HG02678 (cell line): ENCODE results near the gene ARL16.

Source experiments
- ATAC-seq: cut with Tn5 transposase; IDR thresholded peaks from one replicate; pipeline ENCODE4 v1.9.1; 2021; ENCODE audit warnings: mild to moderate bottlenecking, moderate library complexity; ENCODE audit not compliant: unreplicated experiment

Gene ARL16

DNA sequence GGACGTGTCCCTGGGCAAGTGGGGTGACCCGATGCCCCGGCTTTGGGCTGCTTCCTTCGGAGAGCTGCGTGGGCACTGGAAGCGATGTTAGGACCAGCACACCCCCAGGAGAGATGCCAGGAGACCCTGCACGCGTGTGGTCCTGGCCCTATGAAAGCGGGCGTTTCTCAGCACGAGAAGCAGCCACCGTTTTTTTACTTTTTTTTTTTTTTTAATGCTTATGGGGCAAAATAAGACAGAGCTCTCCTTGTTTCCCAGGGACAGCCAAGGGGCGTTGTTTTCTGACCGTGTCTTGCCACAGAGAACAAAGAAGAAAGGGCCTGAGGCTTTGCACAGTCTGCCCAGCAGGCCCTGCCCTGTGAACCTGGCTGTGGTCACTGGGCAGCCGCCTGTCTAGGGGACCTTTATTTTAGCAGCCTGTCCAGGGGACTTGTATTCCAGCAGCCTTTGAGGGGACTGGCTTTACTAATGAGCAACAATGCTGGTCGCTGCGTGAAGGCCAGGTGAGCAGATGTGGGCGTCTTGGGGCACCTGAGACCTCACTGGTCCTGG lies 29.5 kb upstream of the ARL16 start:
- no peak for ATAC-seq

DNA sequence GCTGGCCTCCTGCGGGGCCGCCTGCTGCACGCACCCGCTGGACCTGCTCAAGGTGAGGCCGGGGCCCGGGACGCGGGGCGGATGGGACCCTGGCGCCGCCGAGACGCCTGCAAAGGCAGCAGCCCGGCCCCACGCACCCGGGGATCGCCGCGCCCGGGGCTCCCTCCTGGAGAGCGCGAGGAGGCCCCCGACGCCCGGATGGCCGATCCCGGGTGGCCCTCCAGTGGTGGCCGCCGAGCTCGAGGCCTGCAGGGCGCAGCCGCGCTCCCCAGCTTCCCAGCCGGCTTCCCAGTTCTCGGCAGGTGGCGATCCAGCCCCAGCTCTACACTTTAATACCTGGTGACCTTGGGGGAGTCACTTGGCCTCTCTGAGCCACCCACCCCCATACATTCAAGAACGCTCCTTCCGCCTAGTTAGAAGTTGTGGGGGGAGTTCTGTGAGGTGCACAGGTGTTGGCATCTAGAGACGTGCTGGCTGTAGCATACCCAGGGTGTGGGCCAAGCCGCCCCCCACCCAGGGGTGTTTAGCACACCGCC lies 28.9 kb upstream of the ARL16 start:
- no peak for ATAC-seq

DNA sequence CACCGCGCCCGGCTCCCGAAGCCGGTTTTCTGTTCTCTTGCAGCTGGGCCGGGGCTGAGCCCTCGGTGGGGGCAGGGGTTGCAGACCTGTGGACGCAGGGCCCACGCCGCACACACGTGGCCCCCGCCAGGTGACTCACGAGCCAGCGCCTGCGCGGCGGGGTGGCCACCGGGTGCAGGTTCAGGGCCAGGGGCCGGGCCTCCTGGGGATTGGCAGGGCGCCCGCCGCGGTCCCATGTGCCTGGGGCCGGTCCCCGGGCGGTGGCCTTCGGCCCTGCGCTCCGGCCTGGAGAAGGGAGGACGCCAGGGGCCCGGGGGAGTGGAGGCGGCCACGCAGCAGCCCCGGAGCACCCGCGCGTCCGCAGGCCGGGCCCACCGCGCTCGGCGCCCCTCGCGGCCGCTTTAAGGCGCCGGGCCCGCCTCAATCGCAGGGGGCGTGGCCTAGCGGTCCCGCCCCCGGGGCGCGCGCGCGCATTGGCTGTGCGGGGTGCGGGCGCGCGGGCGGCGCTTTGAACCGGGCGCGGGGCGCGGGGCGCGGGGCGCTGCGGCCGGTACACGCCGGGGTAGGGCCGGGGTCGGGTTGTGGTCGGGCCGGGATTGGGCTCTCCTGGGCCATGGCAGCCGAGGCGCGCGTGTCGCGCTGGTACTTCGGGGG lies 28.3 kb upstream of the ARL16 start, which contains the start of gene SLC25A10:
Gene SLC25A10, plus strand, starts transcription at position 471 of the 654 bp plus-strand sequence. Its CDS starts 143 bp downstream, at position 614.
- ATAC-seq, result peak; percentile 69

DNA sequence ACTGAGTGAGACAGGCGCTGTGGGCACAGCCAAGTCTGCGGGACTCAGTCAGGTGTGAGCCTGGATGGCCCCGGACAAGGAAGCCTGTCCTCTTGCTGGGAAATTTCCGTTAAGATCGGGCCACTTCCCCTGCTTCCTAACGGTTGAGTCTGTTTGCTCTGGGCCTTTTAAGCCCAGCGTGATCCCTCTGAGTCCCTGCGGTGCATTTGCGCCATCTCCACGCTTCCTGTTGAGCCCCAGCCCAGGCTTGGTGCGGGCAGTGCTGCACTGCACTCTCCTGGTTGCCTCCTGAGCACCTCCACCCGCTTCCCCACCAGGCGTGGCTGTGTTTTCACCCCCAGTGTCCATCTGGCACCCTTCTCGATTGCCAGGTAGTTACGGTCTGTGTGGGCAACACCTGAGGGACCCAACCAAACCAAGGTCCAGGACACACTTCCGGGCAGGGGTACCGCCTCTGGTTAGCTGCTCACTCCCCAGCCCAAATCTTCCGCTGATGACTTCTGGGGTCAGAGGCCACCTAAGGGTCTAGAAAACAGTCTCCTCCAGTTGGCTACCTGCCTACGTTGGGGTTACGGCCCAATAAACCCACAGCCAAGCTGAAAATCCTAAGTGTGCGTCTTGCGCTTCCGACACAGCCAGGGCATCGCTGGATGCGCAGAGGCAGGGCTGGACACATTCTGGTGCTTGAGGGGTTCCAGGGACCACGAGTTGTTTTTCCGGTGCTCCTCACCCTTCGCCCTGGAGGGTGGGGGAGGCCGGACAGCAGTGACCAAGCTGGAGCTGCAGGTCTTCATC lies 27.1 kb upstream of the ARL16 start:
- no peak for ATAC-seq

DNA sequence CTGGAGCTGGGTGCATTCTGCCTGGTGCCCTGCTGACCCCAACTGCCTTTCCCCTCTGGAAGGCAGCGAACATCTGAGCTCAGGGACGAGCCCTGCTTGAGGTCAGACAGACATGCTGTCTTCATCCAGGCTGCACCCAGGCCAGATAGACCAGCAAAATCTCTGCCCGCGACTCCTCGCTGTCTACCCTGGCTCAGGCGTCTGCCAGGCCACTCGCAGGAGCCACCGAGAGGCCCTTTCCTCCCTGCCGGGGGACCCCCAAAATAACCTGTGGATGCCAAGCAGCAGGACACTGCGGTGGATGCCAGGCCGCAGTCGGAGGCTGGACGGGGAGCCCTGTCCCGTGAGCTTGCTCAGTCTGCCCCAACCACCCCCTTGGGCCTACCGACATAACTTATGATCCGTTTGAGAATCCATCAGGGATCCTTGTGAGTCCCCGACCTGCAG lies 25.2 kb upstream of the ARL16 start:
- ATAC-seq, result no peak

DNA sequence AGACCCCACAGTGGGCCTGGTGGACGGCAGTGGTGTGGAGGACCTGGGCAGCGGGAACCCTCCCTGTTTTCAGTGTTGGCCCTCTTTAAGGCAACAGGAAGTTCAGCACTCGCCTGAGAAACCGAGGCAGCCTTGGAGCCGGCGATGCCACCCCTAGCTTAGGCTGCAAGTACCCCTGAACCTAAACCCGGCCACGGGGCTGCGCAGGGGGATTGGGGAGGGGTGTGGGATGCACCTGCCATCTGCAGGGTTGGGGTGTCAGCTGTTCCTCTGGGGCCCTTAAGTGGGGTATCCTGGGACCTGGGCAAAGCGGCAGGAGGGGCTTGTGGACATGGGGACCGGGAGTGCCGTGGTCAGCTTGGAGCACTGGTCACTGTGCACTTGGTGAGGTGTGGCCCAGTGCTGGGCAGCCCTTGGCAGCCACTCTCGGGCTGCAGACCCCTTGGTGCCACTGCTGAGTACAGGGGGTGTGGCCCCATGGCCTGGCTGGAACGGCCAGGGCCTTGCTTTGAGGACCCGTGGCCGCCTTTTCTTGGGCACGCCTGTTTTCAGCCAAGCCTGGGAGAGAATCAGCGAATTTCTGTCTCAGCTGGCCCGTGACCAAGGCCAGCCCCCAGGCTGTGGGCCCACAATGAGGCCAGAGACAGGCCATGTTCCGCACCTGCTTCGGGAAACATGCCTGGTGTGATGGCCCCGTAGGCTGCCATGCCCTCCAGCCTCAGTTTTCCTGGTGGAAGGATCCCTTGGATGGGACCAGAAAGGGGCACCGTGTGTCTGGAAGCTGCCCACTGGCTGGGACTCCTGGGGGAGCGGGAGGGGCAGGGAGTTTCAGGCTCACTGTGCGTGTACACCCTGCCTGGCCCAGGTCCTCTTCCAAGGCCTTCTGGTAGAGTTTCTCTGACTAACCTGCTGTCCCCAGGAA lies 24.4 kb upstream of the ARL16 start:
- ATAC-seq, result no peak

DNA sequence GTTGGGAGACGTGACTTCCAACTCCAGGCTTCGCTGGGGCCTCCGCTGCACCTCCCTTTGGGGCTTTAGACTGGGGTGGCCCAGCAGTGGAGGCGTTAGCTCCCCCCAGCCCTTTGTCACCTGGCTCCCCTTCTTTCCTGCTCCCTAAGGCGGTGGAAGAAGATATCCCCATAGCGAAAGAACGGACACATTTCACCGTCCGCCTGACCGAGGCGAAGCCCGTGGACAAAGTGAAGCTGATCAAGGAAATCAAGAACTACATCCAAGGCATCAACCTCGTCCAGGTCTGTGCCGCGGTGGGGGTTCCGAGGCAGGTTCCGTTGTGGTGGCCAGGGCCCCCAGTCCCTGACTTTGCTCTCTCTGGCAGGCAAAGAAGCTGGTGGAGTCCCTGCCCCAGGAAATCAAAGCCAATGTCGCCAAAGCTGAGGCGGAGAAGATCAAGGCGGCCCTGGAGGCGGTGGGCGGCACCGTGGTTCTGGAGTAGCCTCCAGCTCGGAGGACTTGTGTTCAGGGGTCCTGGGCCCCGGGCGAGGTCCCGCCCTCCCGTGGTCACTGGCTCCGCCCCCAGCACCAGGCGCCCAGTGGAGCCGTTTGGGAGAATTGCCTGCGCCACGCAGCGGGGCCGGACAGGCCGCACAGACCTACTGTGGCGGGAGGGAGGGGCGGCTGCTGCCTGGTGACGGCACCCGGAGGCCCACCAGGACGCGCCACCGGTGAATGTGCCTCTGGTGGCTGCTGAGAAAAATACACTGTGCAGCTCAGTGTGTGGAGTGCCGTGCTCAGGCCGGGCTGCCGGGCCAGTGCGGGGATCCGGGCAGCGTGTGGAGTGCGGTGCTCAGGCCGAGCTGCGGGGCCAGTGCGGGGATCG lies 23.4 kb upstream of the ARL16 start:
- ATAC-seq, result no peak

DNA sequence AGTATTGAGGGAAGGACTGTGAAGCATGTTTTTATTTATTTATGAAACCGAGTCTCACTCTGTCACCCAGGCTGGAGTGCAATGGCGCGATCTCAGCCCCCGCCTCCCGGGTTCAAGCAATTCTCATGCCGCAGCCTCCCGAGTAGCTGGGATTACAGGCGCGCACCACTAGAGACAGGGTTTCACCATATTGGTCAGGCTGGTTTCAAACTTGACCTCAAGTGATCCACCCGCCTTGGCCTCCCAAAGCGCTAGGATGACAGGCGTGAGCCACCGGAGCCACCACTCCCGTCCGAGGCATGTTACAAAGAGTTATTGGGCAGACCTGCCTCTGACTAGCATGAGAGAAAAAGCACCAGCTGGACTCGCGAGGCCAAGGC lies 22.6 kb upstream of the ARL16 start:
- no peak for ATAC-seq

DNA sequence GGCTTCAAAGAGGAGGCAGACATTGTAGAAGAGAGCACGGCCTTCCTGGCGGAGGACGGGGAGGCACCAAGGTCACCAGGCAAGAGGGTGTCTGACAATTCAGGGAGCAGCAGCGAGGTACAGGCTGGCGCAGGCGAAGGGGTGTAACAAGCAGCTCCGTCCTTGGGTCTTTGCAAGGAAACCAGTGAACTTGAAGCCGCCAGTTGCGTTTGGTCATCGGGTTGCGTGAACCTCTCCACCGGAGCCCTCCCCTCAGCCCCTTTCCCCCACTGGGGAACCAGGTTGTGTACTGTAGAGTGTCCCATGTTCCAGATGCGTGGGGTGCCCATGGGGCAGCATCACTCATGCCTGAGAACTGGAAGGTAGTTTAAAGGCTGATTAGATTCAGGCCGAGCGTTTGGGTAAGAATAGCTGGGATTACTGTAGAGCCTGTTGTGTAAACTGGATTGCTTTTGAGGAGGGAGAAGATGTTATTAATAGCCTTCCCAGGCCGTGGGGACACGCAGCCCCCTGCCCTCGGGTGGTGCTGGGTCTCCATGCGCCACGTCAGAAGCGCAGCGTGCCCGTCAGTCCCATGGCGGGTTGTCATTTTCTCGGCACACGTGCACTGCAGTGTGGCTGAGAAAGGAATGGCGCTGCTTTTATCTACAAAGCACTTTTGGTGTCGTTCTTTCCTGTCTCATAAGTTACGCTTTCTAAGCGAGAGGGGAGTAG lies 22.1 kb upstream of the ARL16 start:
- ATAC-seq, result no peak

DNA sequence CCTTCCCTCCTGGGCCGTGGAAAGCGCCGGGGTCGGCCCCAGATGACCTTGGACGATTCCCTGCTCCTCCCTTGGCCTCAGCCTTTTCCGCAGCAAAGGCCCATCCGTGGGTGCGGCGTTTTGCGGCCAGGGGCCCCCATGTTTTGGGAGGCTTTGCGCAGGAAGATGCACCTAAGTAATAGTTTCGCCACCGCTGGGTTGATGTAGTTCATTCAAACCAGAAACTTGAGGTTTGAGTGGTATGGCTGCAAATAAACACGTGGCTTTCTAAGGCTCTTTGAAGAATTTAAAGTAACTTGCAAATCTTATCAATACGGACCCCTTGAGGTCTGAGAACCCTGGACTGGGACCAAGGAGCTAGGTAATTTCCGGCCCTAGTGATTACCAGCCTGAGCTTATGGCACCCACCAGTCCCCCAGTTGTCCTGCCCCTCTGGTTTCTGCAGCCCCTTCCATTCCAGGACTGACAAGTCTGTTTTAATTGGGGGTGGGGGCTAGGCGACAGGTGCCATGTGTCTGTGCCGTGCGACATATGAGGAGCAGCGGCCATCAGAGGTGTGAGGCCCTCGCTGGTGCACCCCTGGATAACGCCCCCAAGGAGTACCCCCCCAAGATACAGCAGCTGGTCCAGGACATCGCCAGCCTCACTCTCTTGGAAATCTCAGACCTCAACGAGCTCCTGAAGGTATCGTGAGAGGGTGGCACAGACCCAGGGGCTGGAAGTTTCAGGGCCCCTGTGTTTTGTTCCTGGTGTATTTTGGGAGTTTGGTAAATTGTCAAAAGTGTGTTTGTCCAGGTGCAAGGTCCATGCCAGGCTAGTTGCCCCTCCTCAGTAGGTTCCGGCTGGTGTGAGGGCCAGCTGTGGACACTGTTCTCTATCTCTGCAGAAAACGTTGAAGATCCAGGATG lies 20.4 kb upstream of the ARL16 start:
- ATAC-seq, result no peak

DNA sequence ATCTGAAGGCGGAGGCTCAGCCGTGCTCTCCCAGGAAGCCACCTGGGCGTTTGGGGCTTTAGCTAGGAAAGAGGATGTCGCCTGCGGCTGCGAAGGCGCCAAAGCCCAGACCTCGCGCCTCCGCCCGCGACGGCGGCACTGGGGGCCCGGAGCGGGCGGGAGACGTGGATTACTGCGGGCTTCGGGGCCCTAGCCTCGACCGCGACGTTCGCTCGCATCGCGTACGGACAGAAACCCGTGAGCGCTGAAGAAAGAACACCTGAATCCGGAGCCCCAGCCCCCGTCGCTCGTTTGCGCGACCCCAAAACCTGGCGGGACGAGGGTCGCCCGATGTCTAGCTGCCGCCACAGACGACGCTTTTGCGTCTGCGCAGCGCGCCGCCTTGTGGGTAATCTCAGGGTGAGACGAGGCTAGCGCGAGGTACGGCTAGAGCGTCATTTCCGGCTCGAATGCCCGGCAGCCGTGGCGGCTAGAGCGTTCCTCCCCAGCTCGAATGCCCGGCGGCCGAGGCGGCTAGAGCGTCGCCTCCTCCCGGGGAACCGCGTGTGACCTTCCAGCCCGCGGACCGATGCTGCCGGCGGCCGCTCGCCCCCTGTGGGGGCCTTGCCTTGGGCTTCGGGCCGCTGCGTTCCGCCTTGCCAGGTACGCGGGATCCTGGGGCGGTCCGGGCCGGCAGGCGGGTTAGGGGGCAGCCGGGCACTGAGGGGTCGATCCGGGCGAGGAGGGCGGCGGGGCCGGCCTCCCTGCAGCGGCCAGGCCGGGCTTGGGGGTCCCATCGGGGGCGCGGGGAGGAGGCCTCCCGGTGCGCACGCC lies 19.5 kb upstream of the ARL16 start, which contains the start of gene MRPL12:
Gene MRPL12, plus strand, starts transcription at position 434 of the 813 bp plus-strand sequence. Its CDS starts 135 bp downstream, at position 569.
- ATAC-seq, result peak; percentile 86

DNA sequence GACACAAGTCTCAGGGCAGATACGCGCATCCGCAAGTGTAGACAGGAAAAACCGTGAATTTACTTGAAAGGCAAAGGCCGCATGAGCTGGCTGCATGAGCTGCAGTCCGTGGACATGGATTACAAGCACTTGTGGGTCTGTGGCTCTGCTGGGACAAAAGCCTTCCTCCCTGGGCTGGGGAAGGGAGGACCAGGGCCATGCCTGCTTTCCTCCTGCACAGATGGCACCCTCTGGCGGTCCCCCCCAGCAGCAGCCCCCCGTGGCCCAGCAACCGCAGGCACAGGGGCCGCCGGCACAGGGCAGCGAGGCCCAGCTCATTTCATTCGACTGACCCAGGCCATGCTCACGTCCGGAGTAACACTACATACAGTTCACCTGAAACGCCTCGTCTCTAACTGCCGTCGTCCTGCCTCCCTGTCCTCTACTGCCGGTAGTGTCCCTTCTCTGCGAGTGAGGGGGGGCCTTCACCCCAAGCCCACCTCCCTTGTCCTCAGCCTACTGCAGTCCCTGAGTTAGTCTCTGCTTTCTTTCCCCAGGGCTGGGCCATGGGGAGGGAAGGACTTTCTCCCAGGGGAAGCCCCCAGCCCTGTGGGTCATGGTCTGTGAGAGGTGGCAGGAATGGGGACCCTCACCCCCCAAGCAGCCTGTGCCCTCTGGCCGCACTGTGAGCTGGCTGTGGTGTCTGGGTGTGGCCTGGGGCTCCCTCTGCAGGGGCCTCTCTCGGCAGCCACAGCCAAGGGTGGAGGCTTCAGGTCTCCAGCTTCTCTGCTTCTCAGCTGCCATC lies 17.9 kb upstream of the ARL16 start:
- ATAC-seq, result no peak

DNA sequence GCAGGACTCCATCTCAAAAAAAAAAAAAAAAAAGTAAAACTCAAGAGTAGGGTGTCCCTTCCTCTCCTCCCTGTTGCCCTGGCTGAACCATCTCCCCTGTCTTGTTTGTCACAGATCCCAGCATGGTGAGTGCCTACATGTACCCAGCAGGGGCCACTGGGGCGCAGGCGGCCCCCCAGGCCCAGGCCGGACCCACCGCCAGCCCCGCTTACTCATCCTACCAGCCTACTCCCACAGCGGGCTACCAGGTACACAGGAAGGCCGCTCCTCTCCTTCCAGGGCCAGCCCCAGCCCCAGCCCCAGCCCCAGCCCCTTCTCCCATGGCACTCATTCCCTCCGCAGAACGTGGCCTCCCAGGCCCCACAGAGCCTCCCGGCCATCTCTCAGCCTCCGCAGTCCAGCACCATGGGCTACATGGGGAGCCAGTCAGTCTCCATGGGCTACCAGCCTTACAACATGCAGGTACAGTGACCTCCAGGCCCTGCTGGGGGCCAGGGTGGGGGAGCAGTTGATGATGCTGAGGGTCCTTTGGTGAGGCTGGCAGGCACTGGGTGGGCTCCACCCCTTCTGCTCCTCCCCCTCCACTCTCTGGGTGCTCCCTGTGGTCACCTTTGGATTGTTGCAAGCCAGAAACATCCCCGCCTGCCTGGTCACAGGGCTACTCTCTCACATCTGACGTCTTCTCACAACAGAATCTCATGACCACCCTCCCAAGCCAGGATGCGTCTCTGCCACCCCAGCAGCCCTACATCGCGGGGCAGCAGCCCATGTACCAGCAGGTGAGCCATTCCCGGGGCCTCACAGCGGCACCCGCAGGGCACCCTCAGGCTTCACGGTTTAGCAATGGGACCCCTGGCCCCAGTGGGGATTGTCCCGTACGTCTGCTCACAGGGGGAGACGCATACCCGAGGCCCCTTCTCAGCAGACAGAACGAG lies 17.0 kb upstream of the ARL16 start:
- no peak for ATAC-seq

DNA sequence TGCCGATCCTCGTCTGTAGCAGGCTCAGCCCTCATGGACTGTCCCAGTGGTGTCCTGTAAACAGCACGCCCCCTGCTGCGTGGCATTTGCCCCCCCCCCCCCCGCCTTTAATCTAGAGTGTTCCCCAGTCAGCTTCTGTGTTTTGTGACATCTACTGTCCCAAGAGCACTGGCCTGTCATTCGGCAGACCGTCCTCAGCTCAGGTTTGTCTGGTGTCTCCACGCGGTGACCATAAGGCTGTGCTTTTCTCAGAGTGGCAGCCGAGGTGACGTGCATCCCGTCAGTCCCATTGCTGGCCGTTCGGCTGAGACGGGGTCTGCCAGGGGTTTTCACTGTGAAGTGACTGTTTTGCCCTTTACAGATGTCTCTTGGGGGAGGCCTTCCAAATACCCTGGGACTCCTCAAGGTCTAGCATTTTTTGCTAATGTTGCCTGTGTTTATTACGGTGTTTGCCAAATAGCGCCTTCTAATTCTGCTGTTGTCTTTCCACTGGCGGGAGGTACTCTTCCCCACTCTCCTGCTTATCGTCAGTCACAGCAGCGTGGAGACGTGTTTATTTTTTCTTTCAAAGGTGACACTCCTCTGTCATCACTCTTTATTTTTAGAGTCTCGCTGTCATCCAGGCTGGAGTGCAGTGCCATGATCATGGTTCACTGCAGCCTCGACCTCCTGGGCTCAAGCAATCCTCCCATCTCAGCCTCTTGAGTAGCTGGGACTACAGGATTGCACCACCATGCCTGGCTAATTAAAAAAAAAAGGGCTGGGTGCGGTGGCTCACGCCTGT lies 13.9 kb upstream of the ARL16 start:
- no peak for ATAC-seq
